Astrocyte of the hippocampus (primary cell): ENCODE measurements around the gene PDCD4.

Experiments
- DNase-seq: peaks from one replicate; pipeline ENCODE4 v3.0.0; 2011; ENCODE audit warnings: low read depth, low spot score

The PDCD4 gene

DNA sequence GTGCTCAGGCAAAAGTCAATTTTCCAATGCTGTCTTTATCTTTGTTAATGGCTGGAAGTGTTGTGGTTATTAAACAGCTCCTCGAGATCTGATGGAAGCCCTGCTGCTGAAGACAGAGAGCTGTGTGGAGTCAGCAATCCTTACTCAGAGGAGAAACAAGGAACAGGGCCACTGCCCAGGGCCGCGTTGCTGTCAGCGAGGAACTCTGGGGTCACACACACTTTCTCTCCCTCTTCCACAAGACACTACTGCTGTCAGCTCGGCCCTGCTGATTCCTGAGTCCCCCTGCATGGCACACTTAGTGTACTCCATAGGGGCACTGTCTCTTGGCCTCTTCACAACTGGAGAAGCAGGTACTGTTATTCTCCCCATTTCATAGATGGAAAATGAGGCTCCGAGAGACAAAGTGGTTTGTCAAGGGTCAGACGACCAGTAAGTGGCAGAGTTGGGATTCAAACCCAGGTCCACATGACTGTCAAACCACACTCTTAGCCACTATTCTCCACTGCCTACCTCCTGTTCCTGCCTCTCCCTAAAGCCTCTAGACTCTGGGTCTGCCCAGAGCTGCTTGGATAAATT is 29.3 kb upstream of the PDCD4 start:
- DNase-seq, result no peak

- no peak for DNase-seq
Measured at GRCh38 chr10:110843031-110843430, 28.7 kb upstream of the PDCD4 start.

DNA sequence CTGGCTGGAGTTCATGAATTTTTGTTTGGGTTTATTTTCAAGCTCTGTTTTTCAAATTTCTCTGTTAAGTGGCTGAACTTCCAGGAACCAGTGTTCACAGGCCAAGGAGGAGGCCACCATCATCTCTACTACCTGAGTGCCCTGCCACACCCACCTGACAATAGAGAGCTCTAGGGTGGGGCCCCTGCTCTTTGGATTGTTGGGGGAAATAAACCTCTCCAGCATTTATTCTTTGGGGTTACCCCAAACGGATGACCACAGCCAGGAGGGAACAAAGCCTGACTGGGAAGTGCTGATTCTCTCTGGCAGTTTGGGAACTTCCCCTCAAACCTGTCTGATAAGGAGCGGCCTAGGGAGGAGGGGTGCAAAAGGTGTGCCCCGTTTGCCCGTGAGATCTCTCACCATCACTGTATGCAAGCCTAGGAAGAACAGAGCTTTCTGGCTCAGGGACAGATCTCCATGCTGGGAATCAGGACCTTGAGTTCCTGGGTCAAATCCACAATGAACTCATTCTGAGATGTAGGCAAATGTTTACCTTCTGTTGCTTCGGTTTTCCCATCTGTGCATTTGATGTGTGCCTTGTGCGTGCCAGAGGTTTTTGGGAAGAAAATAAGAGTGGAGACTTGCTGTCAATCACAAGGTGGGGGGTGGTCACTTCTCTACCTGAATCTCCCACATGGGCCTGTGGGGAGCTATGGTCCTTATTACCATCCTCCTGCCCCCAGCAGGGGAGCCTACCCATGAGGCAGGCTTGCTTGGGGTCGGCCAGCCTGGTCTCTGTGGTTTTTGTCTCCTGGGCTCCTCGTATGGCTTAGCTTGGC is 27.7 kb upstream of the PDCD4 start:
- DNase-seq, result no peak

GRCh38 chr10:110844617-110844881 is 27.2 kb upstream of the PDCD4 start:
- DNase-seq, result no peak

DNA sequence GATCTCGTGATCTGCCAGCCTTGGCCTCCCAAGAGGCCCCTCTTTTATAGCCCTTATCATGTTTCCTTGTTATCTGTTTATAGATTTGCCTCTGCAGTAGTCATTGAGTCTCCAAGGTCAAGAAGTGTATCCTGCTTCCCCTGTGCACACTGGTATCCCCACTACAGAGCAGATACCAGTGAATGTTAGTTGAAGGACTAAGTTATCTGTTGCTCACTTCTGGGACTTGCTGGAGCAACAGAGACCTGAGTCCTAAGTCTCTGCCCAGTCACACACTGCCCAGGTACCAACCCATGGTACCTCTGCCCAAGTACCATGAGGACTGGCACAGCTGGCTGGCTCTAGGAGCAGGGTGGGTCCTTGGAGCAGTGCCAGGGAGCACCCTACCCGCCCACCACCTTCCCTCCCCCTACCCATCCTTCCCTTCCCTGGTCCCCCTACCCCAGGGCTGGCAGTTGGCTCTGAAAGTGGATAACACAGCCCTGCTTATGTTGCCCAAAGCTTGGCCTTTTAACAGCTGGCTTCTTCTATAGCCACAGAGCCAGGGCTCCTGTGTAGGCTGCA is 26.5 kb upstream of the PDCD4 start:
- DNase-seq, result no peak

- DNase-seq, result no peak
Measured at GRCh38 chr10:110845756-110846620, 25.7 kb upstream of the PDCD4 start.

- no peak for DNase-seq
Measured at GRCh38 chr10:110847374-110847773, 24.4 kb upstream of the PDCD4 start.

GRCh38 chr10:110848106-110848505 is 23.6 kb upstream of the PDCD4 start:
- no peak for DNase-seq

- no peak for DNase-seq
Measured at GRCh38 chr10:110850099-110850498, 21.6 kb upstream of the PDCD4 start.

GRCh38 chr10:110851020-110851612 is 20.6 kb upstream of the PDCD4 start:
- DNase-seq, result peak; percentile 50

DNA sequence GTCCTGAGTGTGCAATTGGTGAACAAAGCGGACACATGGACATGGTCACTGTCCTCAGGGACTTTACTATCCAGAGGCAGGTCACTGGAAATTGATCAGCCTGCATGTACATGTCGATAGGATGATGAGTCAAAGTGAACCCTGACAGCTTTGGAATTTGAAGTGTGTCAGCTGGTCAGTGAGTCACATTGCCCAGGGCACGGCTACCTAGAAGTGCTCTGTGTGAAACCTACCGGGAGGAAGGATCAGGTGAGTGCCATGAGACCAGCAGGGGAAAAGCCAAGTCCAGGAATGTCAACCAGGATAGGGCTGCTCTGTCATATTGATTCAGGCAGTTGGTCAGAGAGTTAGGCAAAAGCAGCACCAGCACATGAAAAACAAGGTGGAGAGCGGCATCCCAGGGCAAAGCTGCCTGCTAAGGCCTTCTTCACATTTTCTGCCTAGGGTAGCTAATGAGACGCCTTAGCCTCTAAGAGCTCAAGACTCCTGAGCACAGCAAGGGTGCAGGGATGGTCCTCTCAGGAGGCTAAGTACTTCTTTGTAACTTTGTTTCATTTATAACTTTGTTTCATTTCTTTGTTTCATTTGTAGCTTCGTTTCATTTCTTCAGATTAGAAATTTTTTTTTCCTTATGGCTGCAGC is 19.4 kb upstream of the PDCD4 start:
- peak; percentile 26 for DNase-seq

DNA sequence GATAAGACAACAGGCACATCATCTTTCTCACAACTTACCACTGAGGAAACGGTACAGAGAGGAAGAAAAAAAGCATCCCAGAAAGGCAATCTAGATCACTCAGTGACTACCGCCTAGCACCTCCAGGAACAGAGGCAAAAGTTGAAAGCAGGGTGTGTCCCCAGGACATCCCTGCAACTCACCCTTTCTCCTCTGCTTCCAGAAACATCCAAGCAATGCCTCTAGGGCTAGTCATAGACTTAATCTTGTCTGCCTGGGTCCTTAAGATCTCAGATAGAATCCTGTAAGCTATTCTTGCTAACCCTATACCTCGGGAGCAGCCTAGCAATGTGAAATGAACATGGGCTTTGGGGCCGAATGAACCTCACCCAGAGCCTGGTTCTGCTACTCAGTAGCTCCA is 18.8 kb upstream of the PDCD4 start:
- no peak for DNase-seq

DNA sequence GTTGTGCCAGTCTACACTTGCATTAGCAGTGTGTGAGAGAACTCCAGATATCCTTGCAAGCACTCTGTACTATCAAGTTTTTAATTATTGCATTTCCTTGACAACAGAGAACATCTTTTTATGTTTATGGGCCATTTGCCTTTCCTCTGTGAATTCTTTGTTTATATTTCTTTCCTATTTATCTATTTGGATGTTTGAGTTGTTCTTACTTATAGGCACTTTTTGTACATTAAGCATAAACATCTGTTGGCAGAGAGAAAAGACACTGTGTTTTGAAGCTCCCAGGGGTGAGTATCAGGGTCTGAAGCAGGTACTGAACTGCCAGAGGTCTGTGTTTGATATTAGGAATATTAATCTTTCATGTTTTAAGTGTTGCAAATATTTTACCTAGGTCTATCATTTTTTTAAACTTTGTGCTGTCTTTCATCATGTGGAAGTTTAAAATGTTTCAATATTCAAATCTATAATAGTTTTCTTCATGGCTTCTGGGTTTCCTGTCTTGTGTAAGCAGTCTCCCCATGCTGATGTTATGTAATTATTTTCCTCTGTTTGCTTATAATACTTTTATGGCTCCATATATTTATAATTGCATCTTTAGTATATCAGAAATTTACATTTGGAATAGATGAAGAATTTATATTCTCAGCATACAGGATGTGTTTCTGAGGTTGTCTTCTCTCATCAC is 17.7 kb upstream of the PDCD4 start:
- no peak for DNase-seq

DNA sequence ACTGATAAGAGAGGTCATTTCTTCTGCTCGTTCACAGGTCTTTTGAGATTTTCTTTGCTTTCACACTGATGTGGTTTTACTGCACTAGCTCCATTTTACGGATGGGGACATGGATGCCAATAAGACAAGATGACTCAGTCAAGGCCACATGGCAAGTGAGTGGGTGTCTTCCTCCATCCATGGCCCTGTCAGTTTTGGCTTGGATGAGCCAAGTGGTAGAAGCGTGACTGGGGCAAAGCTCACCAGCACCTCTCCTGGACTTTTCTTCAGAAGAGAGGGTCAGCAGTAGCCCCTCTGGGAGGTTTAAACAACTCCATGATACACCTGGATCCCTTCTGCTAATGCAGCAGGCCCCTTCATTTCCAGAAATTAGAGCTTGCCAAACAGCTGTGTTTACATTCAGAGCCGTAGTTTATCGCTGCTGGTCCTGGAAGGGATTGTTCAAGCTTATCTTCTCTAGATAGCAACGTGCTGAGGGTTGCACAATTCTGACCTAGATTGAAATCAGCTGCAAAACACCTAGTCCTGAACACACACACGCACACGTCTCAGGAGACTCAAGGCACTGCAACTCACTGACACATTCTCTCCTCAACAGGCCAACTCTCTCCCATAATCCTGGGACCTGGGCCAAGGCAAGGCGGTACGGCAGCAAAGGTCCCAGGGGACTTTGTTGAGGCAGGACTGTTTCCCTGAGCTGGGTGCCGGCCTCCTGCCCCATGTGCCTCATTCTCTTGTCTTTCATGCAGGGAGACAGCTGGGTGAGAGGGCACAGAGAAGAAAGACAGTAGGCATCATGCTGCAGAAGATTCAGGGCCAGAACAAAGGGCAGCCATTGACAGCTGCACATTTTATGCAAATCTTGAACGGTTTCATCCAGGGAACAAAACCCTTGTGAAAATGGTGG is 14.2 kb upstream of the PDCD4 start:
- no peak for DNase-seq

DNA sequence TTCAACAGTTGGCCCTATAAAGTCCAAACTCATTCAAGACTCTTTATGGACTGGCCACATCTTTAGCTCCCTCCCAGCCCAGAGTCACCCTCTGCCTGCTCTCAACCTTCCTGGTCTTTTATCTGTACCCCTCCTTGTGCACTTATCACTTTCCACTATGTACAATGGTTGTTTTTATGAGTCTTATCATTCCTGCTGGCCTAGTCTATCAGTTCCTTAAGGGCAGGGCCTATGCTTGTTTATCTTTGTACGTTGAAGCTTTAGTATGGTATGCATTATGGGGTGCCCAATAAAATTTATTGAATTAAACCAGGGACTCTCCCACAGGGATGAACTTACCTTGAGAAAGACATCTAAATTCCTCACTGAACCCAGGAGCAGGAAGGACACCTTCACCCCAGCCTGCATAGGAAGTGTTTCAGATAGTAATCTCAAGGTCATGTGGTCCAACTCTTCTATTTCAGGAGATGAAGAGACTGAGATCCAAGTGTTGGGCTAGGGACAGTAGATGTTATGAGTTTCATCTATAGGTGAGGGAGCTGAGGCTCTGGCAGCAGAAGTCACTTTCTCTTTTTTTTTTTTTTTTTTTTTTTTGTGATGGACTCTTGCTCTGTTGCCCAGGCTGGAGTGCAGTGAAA is 13.3 kb upstream of the PDCD4 start:
- no peak for DNase-seq

DNA sequence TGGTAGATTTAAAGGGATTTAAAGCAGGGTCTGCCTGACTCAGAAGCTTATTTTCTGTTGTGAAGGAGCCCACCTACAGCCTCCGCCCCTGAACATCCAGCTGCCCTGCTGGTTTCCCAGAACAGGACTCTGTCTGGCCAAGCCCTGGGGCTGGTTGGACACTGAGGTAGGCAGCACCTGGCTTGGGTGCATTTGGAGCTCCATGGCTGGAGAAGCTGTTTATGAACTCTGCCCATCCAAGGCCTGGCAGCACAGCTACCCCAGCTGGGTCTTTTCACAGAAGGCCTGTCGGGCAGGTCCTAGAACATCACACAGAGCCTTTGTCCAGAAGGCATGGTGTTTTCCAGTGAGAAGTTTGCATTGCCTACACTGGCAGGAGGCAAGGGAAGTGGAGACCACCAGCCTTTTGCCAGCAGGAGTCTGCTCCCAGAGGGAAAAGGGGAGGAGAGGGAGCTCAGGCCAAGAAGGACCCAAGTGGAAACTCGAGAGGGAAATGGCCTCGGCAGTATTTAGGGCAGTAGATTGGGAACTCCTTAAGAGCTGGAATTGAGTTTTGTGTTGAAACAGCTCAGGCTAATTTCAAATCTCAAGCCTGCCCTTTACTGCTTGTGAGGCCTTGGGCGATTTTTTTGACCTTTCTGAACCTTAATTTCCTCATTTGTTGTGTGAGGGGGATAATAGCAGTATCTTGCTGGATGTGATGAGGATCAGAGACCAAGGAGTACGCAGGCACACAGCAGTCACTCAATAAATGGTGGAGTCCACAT is 12.3 kb upstream of the PDCD4 start:
- no peak for DNase-seq

DNA sequence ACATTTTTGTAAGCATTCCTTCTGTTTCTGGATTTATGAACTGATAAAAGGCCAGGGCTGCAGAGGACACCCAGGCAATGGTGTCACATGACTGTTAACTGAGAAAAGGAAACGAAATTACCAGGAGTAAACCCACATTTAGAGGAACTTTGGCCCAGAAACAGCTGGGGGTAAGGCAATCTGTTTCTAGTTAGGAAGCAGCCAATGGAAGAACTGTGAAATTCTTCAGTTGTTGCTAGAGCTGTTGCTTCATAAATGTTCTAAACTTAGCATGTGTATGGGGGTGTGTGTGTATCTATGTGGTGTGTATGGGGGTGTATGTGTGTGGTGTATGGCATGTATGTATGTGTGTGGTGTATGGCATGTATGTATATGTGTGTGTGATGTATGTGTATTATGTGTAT is 11.8 kb upstream of the PDCD4 start:
- no peak for DNase-seq

GRCh38 chr10:110860576-110861241 is 11.0 kb upstream of the PDCD4 start:
- no peak for DNase-seq
